ENCODE measurements around the gene FAM184B. TPM values are rescaled to one million over a fixed set of nuclear protein-coding genes. Genes with fewer than 3 reads are reported as not detected.

The FAM184B gene
- total and polyA plus RNA-seq, 2 experiments from 2014 or later, result 0.11 to 0.49 TPM

DNA sequence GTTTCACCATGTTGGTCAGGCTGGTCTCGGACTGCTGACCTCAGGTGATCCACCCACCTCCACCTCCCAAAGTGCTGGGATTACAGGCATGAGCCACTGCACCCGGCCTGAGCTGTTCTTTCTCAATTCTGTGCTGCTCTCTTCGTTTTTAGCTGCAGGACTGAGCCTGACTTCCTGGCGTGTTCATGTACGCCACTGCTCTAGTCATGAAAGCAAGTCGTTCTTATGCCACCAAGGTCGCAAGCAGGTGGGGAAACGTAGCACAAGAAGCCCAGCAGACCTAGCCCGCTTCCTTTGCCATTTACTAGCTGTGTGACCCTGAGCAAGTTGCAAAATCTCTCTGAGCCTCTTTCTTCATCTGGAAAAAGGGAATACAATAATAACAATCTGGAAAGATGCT lies 123.6 kb downstream of the FAM184B start:
- no peak overlapping the region for H2AFZ ChIP-seq
- no peak overlapping the region for H3K27ac ChIP-seq (ENCODE audit: low read depth)
- no peak overlapping the region for H3K4me3 Mint-ChIP-seq
- H3K4me1 Mint-ChIP-seq, result no peaks in the 10 kb centered on the region
- no peak for TF ChIP-seq NANOG (IDR thresholded peaks at IDR 0.05; ENCODE audit: borderline replicate concordance)
- no peak for TF ChIP-seq EZH2phosphoT487 (IDR thresholded peaks at IDR 0.05; ENCODE audit: unreplicated experiment)
- TF ChIP-seq ETS1 (IDR thresholded peaks at IDR 0.05), result no peak
- TF ChIP-seq ZNF114 (CRISPR knock-in tag; IDR thresholded peaks at IDR 0.05), result no peak
- no peak for TF ChIP-seq STAT1 (IDR thresholded peaks at IDR 0.05; ENCODE audit: unreplicated experiment)
- TF ChIP-seq ZNF462 (CRISPR knock-in tag; IDR thresholded peaks at IDR 0.05), result no peak
- no peak for TF ChIP-seq CREB1 (CRISPR knock-in tag; IDR thresholded peaks at IDR 0.05; ENCODE audit: low read depth)
- TF ChIP-seq CTCF (conservative IDR thresholded peaks at IDR 0.05; ENCODE audit: low read depth in 2 of 2), result no peak
- no peak for TF ChIP-seq JUNB (IDR thresholded peaks at IDR 0.05; ENCODE audit: unreplicated experiment)
- TF ChIP-seq REST (IDR thresholded peaks at IDR 0.05; ENCODE audit: unreplicated experiment), result no peak
- TF ChIP-seq POLR2AphosphoS5 (IDR thresholded peaks at IDR 0.05; ENCODE audit: low read depth), result no peak
- ATAC-seq (no peak), DNase-seq (ENCODE audit: low spot score) (no peak)
- H3F3A ChIP-seq (replicated peaks; ENCODE audit: low read depth), result no peaks in the 10 kb centered on the region
- no peaks in the 10 kb centered on the region for H3K79me2 ChIP-seq (replicated peaks; ENCODE audit: insufficient read depth)
- H4K20me1 ChIP-seq (replicated peaks; ENCODE audit: insufficient read depth), result no peaks in the 10 kb centered on the region
- no peaks in the 10 kb centered on the region for H3K27me3 ChIP-seq (ENCODE audit: insufficient read depth)
- peaks cover 9% of the 10 kb centered on the region for H3K27me3 Mint-ChIP-seq (ENCODE audit: insufficient read depth, low read depth, poor library complexity)
- H3K9me2 ChIP-seq (ENCODE audit: insufficient read depth), result no peaks in the 10 kb centered on the region
- no peak overlapping the region for H3K4me3 ChIP-seq
- no peak overlapping the region for H3K27ac Mint-ChIP-seq
- no peaks in the 10 kb centered on the region for H3K36me3 Mint-ChIP-seq (ENCODE audit: low read depth)
- H3K4me1 ChIP-seq (ENCODE audit: insufficient read depth), result no peaks in the 10 kb centered on the region
- H3K4me2 ChIP-seq, result no peak overlapping the region
- no peaks in the 10 kb centered on the region for H3K9me3 Mint-ChIP-seq
- no peaks in the 10 kb centered on the region for H3K36me3 ChIP-seq (ENCODE audit: insufficient read depth)

Data from GM23338 (cell line).